ENCODE data around the gene PLCH1. TPM values are rescaled to one million over a fixed set of nuclear protein-coding genes. Genes with fewer than 3 reads are reported as not detected.

The PLCH1 gene
- total RNA-seq, 1 donor from 2014 or later = 7.6 TPM

- no peaks in the 10 kb centered on the region for H3K27me3 Mint-ChIP-seq
- TF ChIP-seq CTCF (conservative IDR thresholded peaks at IDR 0.05) = no peak
- H3K27ac Mint-ChIP-seq = no peak overlapping the region
- H3K9me3 Mint-ChIP-seq = peaks cover 6% of the 10 kb centered on the region
- H3K36me3 Mint-ChIP-seq = no peaks in the 10 kb centered on the region
- H3K4me3 Mint-ChIP-seq = no peak overlapping the region
- H3K4me1 Mint-ChIP-seq (ENCODE audit: unreplicated experiment) = peaks cover 10% of the 10 kb centered on the region
- DNase-seq (ENCODE audit: extremely low spot score, unreplicated experiment) = no peak
Measured at GRCh38 chr3:155604126-155604525, 140.7 kb downstream of the PLCH1 start.

GRCh38 chr3:155603302-155603701, 141.6 kb downstream of the PLCH1 start:
- no peak for TF ChIP-seq CTCF (conservative IDR thresholded peaks at IDR 0.05)
- no peaks in the 10 kb centered on the region for H3K36me3 Mint-ChIP-seq
- H3K4me3 Mint-ChIP-seq = no peak overlapping the region
- no peaks in the 10 kb centered on the region for H3K9me3 Mint-ChIP-seq
- H3K27me3 Mint-ChIP-seq = no peaks in the 10 kb centered on the region
- peaks cover 10% of the 10 kb centered on the region for H3K4me1 Mint-ChIP-seq (ENCODE audit: unreplicated experiment)
- no peak overlapping the region for H3K27ac Mint-ChIP-seq
- no peak for DNase-seq (ENCODE audit: extremely low spot score, unreplicated experiment)

GRCh38 chr3:155602307-155602706, 142.6 kb downstream of the PLCH1 start:
- no peaks in the 10 kb centered on the region for H3K27me3 Mint-ChIP-seq
- no peaks in the 10 kb centered on the region for H3K36me3 Mint-ChIP-seq
- H3K4me3 Mint-ChIP-seq = no peak overlapping the region
- no peak overlapping the region for H3K27ac Mint-ChIP-seq
- DNase-seq (ENCODE audit: extremely low spot score, unreplicated experiment) = no peak
- H3K9me3 Mint-ChIP-seq = no peaks in the 10 kb centered on the region
- TF ChIP-seq CTCF (conservative IDR thresholded peaks at IDR 0.05) = no peak
- peaks cover 10% of the 10 kb centered on the region for H3K4me1 Mint-ChIP-seq (ENCODE audit: unreplicated experiment)

- Mint-ChIP-seq H3K4me1 (ENCODE audit: unreplicated experiment) (peaks cover 5% of the 10 kb centered on the region), H3K27me3 (no peaks in the 10 kb centered on the region), H3K4me3 (no peak overlapping the region), H3K9me3 (no peaks in the 10 kb centered on the region), H3K36me3 (no peaks in the 10 kb centered on the region), H3K27ac (no peak overlapping the region)
- no peak for TF ChIP-seq CTCF (conservative IDR thresholded peaks at IDR 0.05)
- no peak for DNase-seq (ENCODE audit: extremely low spot score, unreplicated experiment)
Measured at GRCh38 chr3:155598671-155599070, 146.2 kb downstream of the PLCH1 start.

GRCh38 chr3:155596615-155597014, 148.3 kb downstream of the PLCH1 start:
- peaks cover 5% of the 10 kb centered on the region for H3K4me1 Mint-ChIP-seq (ENCODE audit: unreplicated experiment)
- no peak for DNase-seq (ENCODE audit: extremely low spot score, unreplicated experiment)
- H3K27me3 Mint-ChIP-seq = no peaks in the 10 kb centered on the region
- no peaks in the 10 kb centered on the region for H3K9me3 Mint-ChIP-seq
- no peaks in the 10 kb centered on the region for H3K36me3 Mint-ChIP-seq
- no peak overlapping the region for H3K27ac Mint-ChIP-seq
- TF ChIP-seq CTCF (conservative IDR thresholded peaks at IDR 0.05) = no peak
- H3K4me3 Mint-ChIP-seq = no peak overlapping the region

GRCh38 chr3:155595371-155595770, 149.5 kb downstream of the PLCH1 start:
- Mint-ChIP-seq H3K9me3 (no peaks in the 10 kb centered on the region), H3K4me3 (no peak overlapping the region), H3K27me3 (no peaks in the 10 kb centered on the region), H3K36me3 (no peaks in the 10 kb centered on the region), H3K27ac (no peak overlapping the region), H3K4me1 (ENCODE audit: unreplicated experiment) (peaks cover 5% of the 10 kb centered on the region)
- TF ChIP-seq CTCF (conservative IDR thresholded peaks at IDR 0.05) = no peak
- DNase-seq (ENCODE audit: extremely low spot score, unreplicated experiment) = no peak
